SK-N-SH treated with all-trans-retinoic acid at 6 μM for 48 hours (cell line): Measurements from ENCODE around the gene FDXACB1.

Source experiments
- ARNTL ChIP-seq: fragments of 450-650 bp; formaldehyde crosslinking; IDR thresholded peaks from 2 replicates; pipeline ENCODE4 v1.5.0; 2020; ENCODE audit warnings: low read depth, mild to moderate bottlenecking, moderate library complexity, borderline replicate concordance
- BACH2 ChIP-seq: fragments of 250-450 bp; sonication (Bioruptor Pico); IDR thresholded peaks from 2 replicates; pipeline ENCODE4 v1.9.0; 2021; ENCODE audit warnings: mild to moderate bottlenecking, borderline replicate concordance
- CREB5 ChIP-seq: fragments of 250-450 bp; sonication (Bioruptor Pico); IDR thresholded peaks from 2 replicates; pipeline ENCODE4 v1.5.1; 2020; ENCODE audit warnings: low read depth, mild to moderate bottlenecking, moderate library complexity
- CSDC2 ChIP-seq: fragments of 250-450 bp; sonication (Bioruptor Pico); IDR thresholded peaks from 2 replicates; pipeline ENCODE4 v1.5.0; 2020; ENCODE audit warnings: mild to moderate bottlenecking, moderate library complexity
- ISL1 ChIP-seq: fragments of 250-450 bp; sonication (Bioruptor Pico); IDR thresholded peaks from 2 replicates; pipeline ENCODE4 v2.1.2; 2022; ENCODE audit warnings: mild to moderate bottlenecking, moderate library complexity
- OSR1 ChIP-seq: fragments of 250-450 bp; sonication (Bioruptor Pico); IDR thresholded peaks from 2 replicates; pipeline ENCODE4 v1.8.0; 2022; ENCODE audit warnings: moderate library complexity, mild to moderate bottlenecking, inconsistent platforms
- PATZ1 ChIP-seq: fragments of 250-450 bp; sonication (Bioruptor Pico); IDR thresholded peaks from 2 replicates; pipeline ENCODE4 v1.8.0; 2020; ENCODE audit warnings: mild to moderate bottlenecking, moderate library complexity, borderline replicate concordance
- RARB ChIP-seq: fragments of 250-450 bp; sonication (Bioruptor Pico); IDR thresholded peaks from 2 replicates; pipeline ENCODE4 v1.8.0; 2021; ENCODE audit warnings: mild to moderate bottlenecking, moderate library complexity
- SNAI2 ChIP-seq: fragments of 250-450 bp; sonication (Bioruptor Pico); IDR thresholded peaks from 2 replicates; pipeline ENCODE4 v1.5.0; 2020; ENCODE audit warnings: mild to moderate bottlenecking, moderate library complexity
- ZFP30 ChIP-seq: fragments of 450-650 bp; formaldehyde crosslinking; IDR thresholded peaks from 2 replicates; pipeline ENCODE4 v1.5.0; 2022; ENCODE audit warnings: mild to moderate bottlenecking, moderate library complexity
- ZNF565 ChIP-seq: fragments of 450-650 bp; formaldehyde crosslinking; conservative IDR thresholded peaks from 2 replicates; pipeline ENCODE4 v1.5.0; 2020; ENCODE audit warnings: low read depth, mild to moderate bottlenecking, moderate library complexity
- ZNF70 ChIP-seq: fragments of 450-650 bp; formaldehyde crosslinking; IDR thresholded peaks from 2 replicates; pipeline ENCODE4 v1.5.0; 2020; ENCODE audit warnings: mild to moderate bottlenecking, moderate library complexity
- ZNF8 ChIP-seq: fragments of 450-650 bp; formaldehyde crosslinking; IDR thresholded peaks from 2 replicates; pipeline ENCODE4 v1.5.0; 2020; ENCODE audit warnings: mild to moderate bottlenecking, moderate library complexity

- TF ChIP-seq OSR1 (CRISPR knock-in tag) (no peak), BACH2 (CRISPR knock-in tag) (no peak), ARNTL (CRISPR knock-in tag) (no peak), PATZ1 (CRISPR knock-in tag) (no peak), ISL1 (CRISPR knock-in tag) (no peak), RARB (CRISPR knock-in tag) (no peak), CSDC2 (CRISPR knock-in tag) (no peak), SNAI2 (CRISPR knock-in tag) (no peak), ZNF70 (CRISPR knock-in tag) (no peak), ZNF565 (CRISPR knock-in tag) (no peak), ZFP30 (no peak), ZNF8 (CRISPR knock-in tag) (no peak), CREB5 (CRISPR knock-in tag) (no peak)
These were observed 43.3 kb downstream of the FDXACB1 start for GRCh38 chr11:111835665-111836064.
